ENCODE measurements around the gene MRNIP. TPM values are rescaled to one million over a fixed set of nuclear protein-coding genes. Genes with fewer than 3 reads are reported as not detected.

MRNIP gene
- total RNA-seq, 1 experiment from 2014 or later: 39.9 TPM

DNA sequence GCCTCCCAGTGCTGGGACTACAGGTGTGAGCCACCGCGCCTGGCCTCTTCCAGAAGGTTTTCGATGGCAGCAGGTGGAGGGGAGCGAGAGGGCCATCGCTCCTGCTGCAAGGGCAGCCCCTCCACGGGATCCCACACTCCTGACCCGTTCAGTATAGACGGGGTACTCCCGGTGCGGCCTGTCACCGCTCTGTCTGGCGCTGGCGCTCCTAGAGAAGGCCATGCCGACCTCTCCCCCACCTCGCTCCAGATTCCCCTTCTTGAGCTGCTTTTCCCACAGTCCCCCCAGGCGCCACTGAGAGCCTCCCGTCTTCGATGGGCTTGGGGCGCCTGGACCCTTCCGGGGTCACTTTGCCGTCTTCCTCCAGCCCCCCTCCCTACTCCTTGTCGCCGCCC, 42.2 kb downstream of the MRNIP start:
- H4K20me1 ChIP-seq (ENCODE audit: insufficient read depth): no peaks in the 10 kb centered on the region
- no peak overlapping the region for H2AFZ ChIP-seq
- peaks cover 14% of the 10 kb centered on the region for H3K79me2 ChIP-seq (ENCODE audit: low read depth)
- CTCF ChIA-PET: no interaction called here
- no peak overlapping the region for H3K4me3 ChIP-seq
- no peaks in the 10 kb centered on the region; the same call in 1 of the 2 replicates for H3K36me3 ChIP-seq (ENCODE audit: low read depth)
- H3F3A ChIP-seq (ENCODE audit: insufficient read depth, low read depth): peaks cover 30% of the 10 kb centered on the region
- H3K9me3 ChIP-seq (ENCODE audit: insufficient read depth, low read depth): no peaks in the 10 kb centered on the region; the same call in 1 of the 2 replicates
- H3K27me3 ChIP-seq (ENCODE audit: insufficient read depth, low read depth): no peaks in the 10 kb centered on the region
- H3K9me2 ChIP-seq (ENCODE audit: insufficient read depth): no peaks in the 10 kb centered on the region
- DNase-seq: no peak
- H3K4me2 ChIP-seq: no peak overlapping the region
- POLR2A ChIA-PET (ENCODE audit: unreplicated experiment): no interaction called here
- H3K27ac ChIP-seq: no peak overlapping the region
- intact Hi-C loops (cut with micrococcal nuclease; ENCODE audit: unreplicated experiment): loop anchor here (5.0 kb wide), 1 partner anchor 264 kb away; the partner anchor contains the start of gene RUFY1
- peaks cover 27% of the 10 kb centered on the region for H3K4me1 ChIP-seq (replicated peaks; ENCODE audit: insufficient read depth)
- BruUV-seq (replicated peaks): no TSS peak
- TF ChIP-seq EZH2 (IDR thresholded peaks at IDR 0.05; ENCODE audit: low read depth): no peak
- TF ChIP-seq, protein P1, sequence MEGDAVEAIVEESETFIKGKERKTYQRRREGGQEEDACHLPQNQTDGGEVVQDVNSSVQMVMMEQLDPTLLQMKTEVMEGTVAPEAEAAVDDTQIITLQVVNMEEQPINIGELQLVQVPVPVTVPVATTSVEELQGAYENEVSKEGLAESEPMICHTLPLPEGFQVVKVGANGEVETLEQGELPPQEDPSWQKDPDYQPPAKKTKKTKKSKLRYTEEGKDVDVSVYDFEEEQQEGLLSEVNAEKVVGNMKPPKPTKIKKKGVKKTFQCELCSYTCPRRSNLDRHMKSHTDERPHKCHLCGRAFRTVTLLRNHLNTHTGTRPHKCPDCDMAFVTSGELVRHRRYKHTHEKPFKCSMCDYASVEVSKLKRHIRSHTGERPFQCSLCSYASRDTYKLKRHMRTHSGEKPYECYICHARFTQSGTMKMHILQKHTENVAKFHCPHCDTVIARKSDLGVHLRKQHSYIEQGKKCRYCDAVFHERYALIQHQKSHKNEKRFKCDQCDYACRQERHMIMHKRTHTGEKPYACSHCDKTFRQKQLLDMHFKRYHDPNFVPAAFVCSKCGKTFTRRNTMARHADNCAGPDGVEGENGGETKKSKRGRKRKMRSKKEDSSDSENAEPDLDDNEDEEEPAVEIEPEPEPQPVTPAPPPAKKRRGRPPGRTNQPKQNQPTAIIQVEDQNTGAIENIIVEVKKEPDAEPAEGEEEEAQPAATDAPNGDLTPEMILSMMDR (conservative IDR thresholded peaks at IDR 0.05): no peak

DNA sequence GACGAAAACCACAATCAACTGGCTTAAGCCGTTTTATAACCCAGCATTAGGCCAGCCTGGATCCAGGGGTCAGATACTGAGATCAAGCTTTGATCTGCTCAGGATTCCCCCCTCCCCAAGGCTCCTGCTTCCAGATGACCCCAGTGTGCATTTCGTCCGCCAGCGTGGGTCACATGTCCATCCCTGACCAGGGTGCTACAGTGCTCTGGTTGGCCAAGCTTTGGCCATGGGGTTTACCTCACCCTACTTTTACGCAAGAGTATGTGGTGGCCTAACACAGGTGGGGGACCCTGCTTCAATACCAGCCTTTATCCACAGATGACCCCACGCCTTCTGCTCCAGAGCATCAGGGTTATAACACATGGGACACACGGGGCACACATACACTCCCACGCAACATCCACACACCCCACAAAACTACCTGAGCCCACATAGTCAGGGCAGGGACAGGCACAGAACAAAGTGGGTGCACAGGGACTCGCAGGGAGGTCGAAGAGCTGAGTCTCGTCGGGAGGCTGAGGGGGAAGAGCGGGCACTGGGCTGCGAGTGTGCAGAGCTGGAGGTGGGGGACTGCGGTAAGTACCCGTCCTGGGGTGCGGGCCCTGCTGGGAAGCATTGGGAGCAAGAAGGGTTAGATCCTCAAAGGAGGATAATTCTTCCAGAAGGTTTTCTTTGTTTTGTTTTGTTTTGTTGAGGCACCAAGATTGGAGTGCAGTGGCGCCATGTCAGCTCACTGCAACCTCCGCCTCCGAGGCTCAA, 42.9 kb downstream of the MRNIP start:
- ChIA-PET CTCF (no interaction called here), POLR2A (ENCODE audit: unreplicated experiment) (no interaction called here)
- H3K27ac ChIP-seq: no peak overlapping the region
- no peak overlapping the region for H3K4me3 ChIP-seq
- DNase-seq: no peak
- H3F3A ChIP-seq (ENCODE audit: insufficient read depth, low read depth): peaks cover 32% of the 10 kb centered on the region
- peaks cover 7% of the 10 kb centered on the region for H3K79me2 ChIP-seq (ENCODE audit: low read depth)
- H3K4me1 ChIP-seq (replicated peaks; ENCODE audit: insufficient read depth): peaks cover 27% of the 10 kb centered on the region
- no peaks in the 10 kb centered on the region for H4K20me1 ChIP-seq (ENCODE audit: insufficient read depth)
- TF ChIP-seq EZH2 (IDR thresholded peaks at IDR 0.05; ENCODE audit: low read depth): no peak
- TF ChIP-seq, protein P1 (conservative IDR thresholded peaks at IDR 0.05): no peak
- H3K4me2 ChIP-seq: no peak overlapping the region
- no peaks in the 10 kb centered on the region for H3K27me3 ChIP-seq (ENCODE audit: insufficient read depth, low read depth)
- no peaks in the 10 kb centered on the region; the same call in 1 of the 2 replicates for H3K36me3 ChIP-seq (ENCODE audit: low read depth)
- intact Hi-C loops (cut with micrococcal nuclease; ENCODE audit: unreplicated experiment): loop anchor here (5.0 kb wide), 1 partner anchor 263 kb away; the partner anchor contains the start of gene RUFY1
- no peaks in the 10 kb centered on the region for H3K9me2 ChIP-seq (ENCODE audit: insufficient read depth)
- BruUV-seq (replicated peaks): no TSS peak
- H3K9me3 ChIP-seq (ENCODE audit: insufficient read depth, low read depth): no peaks in the 10 kb centered on the region; the same call in 1 of the 2 replicates
- no peak overlapping the region for H2AFZ ChIP-seq

DNA sequence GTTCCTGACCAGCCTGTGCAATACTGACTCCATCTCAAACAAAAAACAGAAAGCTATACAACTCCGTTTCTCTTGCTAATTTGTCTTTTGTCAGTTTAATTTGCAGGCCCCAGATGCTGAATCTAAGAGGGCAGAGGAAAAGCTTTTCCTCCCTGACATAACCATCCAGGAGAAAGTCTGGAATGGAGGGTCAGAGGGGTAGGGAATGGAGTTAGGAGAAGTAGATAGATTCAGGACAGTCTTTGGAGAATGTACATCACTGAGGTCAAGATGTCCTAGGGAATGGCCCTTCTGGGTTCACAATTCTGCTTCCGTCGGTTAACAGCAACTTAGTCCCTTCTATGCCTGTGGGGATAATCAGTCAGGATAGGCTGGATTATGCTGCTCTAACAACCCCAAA, 44.5 kb downstream of the MRNIP start:
- Histone ChIP-seq H3K4me3 (no peak overlapping the region), H3K4me1 (replicated peaks; ENCODE audit: insufficient read depth) (peaks cover 16% of the 10 kb centered on the region), H4K20me1 (ENCODE audit: insufficient read depth) (no peaks in the 10 kb centered on the region), H3K27me3 (ENCODE audit: insufficient read depth, low read depth) (no peaks in the 10 kb centered on the region), H2AFZ (no peak overlapping the region), H3F3A (ENCODE audit: insufficient read depth, low read depth) (peaks cover 28% of the 10 kb centered on the region; the same call in 1 of the 2 replicates), H3K4me2 (no peak overlapping the region), H3K9me3 (ENCODE audit: insufficient read depth, low read depth) (no peaks in the 10 kb centered on the region; the same call in 1 of the 2 replicates), H3K36me3 (ENCODE audit: low read depth) (no peaks in the 10 kb centered on the region; the same call in 1 of the 2 replicates), H3K79me2 (ENCODE audit: low read depth) (no peaks in the 10 kb centered on the region), H3K27ac (no peak overlapping the region), H3K9me2 (ENCODE audit: insufficient read depth) (no peaks in the 10 kb centered on the region)
- TF ChIP-seq, protein P1 (conservative IDR thresholded peaks at IDR 0.05): no peak
- no peak for TF ChIP-seq EZH2 (IDR thresholded peaks at IDR 0.05; ENCODE audit: low read depth)
- no TSS peak for BruUV-seq (replicated peaks)
- intact Hi-C loops (cut with micrococcal nuclease; ENCODE audit: unreplicated experiment): no loop called here
- CTCF ChIA-PET: no interaction called here
- POLR2A ChIA-PET (ENCODE audit: unreplicated experiment): interaction anchor here (0.6 kb wide), 1 partner anchor 24 kb away, joined by 8 read pairs; no protein-coding TSS in a partner anchor
- no peak for DNase-seq
